Neural cell (in vitro differentiated cells): Measurements from ENCODE around the gene EPHA1. TPM values are rescaled to one million over a fixed set of nuclear protein-coding genes. Genes with fewer than 3 reads are reported as not detected.

Experiments
- H2AFZ ChIP-seq: fragments of 200-600, 300-800 bp; sonication (generic), shearing (Covaris generic); 2 replicates; pipeline ENCODE4 v1.6.0; 2014; ENCODE audit warnings: low read depth, mild to moderate bottlenecking, antibody characterized with exemption, low read length, moderate library complexity
- H3F3A ChIP-seq: fragments of 200-600 bp; shearing (Covaris generic); 2 replicates; pipeline ENCODE4 v1.6.1; 2016; ENCODE audit warnings: mild to moderate bottlenecking, moderate library complexity, mixed read lengths, antibody characterized with exemption, low read length; ENCODE audit not compliant: insufficient read depth, poor library complexity, severe bottlenecking
- H3K27ac ChIP-seq: fragments of 200-600, 300-800 bp; sonication (generic), shearing (Covaris generic); 2 replicates; pipeline ENCODE4 v1.5.1; 2014; ENCODE audit warnings: mild to moderate bottlenecking, low read length, moderate library complexity
- H3K27me3 ChIP-seq: fragments of 300-800, 200-600 bp; sonication (generic), shearing (Covaris generic); 2 replicates; pipeline ENCODE4 v1.6.0; 2014; ENCODE audit warnings: mild to moderate bottlenecking, low read depth, low read length, moderate library complexity; ENCODE audit not compliant: insufficient read depth
- H3K36me3 ChIP-seq: fragments of 300-800, 200-600 bp; sonication (generic), shearing (Covaris generic); 2 replicates; pipeline ENCODE4 v1.5.1; 2014; ENCODE audit warnings: mild to moderate bottlenecking, antibody characterized with exemption, low read length, moderate library complexity; ENCODE audit not compliant: insufficient read depth
- H3K4me2 ChIP-seq: fragments of 300-800, 200-600 bp; sonication (generic), shearing (Covaris generic); 2 replicates; pipeline ENCODE4 v1.6.0; 2014; ENCODE audit warnings: mild to moderate bottlenecking, low read length
- H3K4me3 ChIP-seq: fragments of 300-800, 200-600 bp; sonication (generic), shearing (Covaris generic); 2 replicates; pipeline ENCODE4 v1.5.1; 2014; ENCODE audit warnings: mild to moderate bottlenecking, low read length, moderate library complexity
- H3K79me2 ChIP-seq: fragments of 200-600 bp; shearing (Covaris generic); replicated peaks from 2 replicates; pipeline ENCODE4 v1.6.0; 2014; ENCODE audit warnings: mild to moderate bottlenecking, low read length, moderate library complexity; ENCODE audit not compliant: insufficient read depth
- H3K9ac ChIP-seq: fragments of 300-800, 200-600 bp; sonication (generic), shearing (Covaris generic); 2 replicates; pipeline ENCODE4 v1.6.1; 2016; ENCODE audit warnings: mild to moderate bottlenecking, low read length, mixed read lengths
- H3K9me2 ChIP-seq: fragments of 200-600 bp; shearing (Covaris generic); 2 replicates; pipeline ENCODE4 v1.6.1; 2016; ENCODE audit warnings: mild to moderate bottlenecking, low read length, mixed read lengths; ENCODE audit not compliant: insufficient read depth
- H3K9me3 ChIP-seq: fragments of 200-600, 300-800 bp; sonication (generic), shearing (Covaris generic); 2 replicates; pipeline ENCODE4 v1.6.1; 2016; ENCODE audit warnings: mild to moderate bottlenecking, mixed run types, low read length, moderate library complexity, mixed read lengths
- H4K20me1 ChIP-seq: fragments of 200-600 bp; shearing (Covaris generic); 2 replicates; pipeline ENCODE4 v1.6.1; 2016; ENCODE audit warnings: mild to moderate bottlenecking, mixed run types; ENCODE audit not compliant: insufficient read depth
- CTCF ChIP-seq: fragments of 450-650 bp; IDR thresholded peaks from 2 replicates; pipeline ENCODE4 v1.5.1; 2014; ENCODE audit warnings: antibody characterized with exemption, mild to moderate bottlenecking, moderate library complexity; ENCODE audit not compliant: poor library complexity, severe bottlenecking
- EP300 ChIP-seq: fragments of 450-650 bp; conservative IDR thresholded peaks from 2 replicates; pipeline ENCODE4 v1.6.1; 2014; ENCODE audit warnings: antibody characterized with exemption, mild to moderate bottlenecking, moderate library complexity; ENCODE audit not compliant: poor library complexity, severe bottlenecking
- EZH2 ChIP-seq: fragments of 200-600, 300-800 bp; shearing (Covaris generic), sonication (generic); IDR thresholded peaks from 2 replicates; pipeline ENCODE4 v1.6.1; 2014; ENCODE audit warnings: antibody characterized with exemption, low read length, borderline replicate concordance, mild to moderate bottlenecking; ENCODE audit not compliant: insufficient read depth, poor library complexity, severe bottlenecking
- MXI1 ChIP-seq: fragments of 450-650 bp; conservative IDR thresholded peaks from 2 replicates; pipeline ENCODE4 v1.6.1; 2014; ENCODE audit warnings: antibody characterized with exemption, mild to moderate bottlenecking; ENCODE audit not compliant: poor library complexity, severe bottlenecking
- POLR2AphosphoS5 ChIP-seq: IDR thresholded peaks from 2 replicates; pipeline ENCODE4 v1.6.1; 2012
- RAD21 ChIP-seq: fragments of 450-650 bp; conservative IDR thresholded peaks from 2 replicates; pipeline ENCODE4 v1.6.1; 2014; ENCODE audit warnings: antibody characterized with exemption, mild to moderate bottlenecking, moderate library complexity
- SMC3 ChIP-seq: fragments of 450-650 bp; conservative IDR thresholded peaks from 2 replicates; pipeline ENCODE4 v1.6.1; 2014; ENCODE audit warnings: antibody characterized with exemption, mild to moderate bottlenecking, moderate library complexity; ENCODE audit not compliant: poor library complexity
- TAF1 ChIP-seq: IDR thresholded peaks from 2 replicates; pipeline ENCODE4 v1.6.1; 2012; ENCODE audit warnings: low read depth
- polyA plus RNA-seq: library from polyadenylated mRNA; depleted of rRNA; stranded (reverse); fragments of >200 nt; gene quantifications from 2 replicates; pipeline ENCODE4 v1.2.3, GENCODE V29; 2014
- TF ChIP-seq, protein P1 (sequence below): IDR thresholded peaks from 2 replicates; pipeline ENCODE4 v1.6.1; 2012; ENCODE audit warnings: borderline replicate concordance

The EPHA1 gene
- polyA plus RNA-seq, 1 donor from 2014 or later, result not detected

DNA sequence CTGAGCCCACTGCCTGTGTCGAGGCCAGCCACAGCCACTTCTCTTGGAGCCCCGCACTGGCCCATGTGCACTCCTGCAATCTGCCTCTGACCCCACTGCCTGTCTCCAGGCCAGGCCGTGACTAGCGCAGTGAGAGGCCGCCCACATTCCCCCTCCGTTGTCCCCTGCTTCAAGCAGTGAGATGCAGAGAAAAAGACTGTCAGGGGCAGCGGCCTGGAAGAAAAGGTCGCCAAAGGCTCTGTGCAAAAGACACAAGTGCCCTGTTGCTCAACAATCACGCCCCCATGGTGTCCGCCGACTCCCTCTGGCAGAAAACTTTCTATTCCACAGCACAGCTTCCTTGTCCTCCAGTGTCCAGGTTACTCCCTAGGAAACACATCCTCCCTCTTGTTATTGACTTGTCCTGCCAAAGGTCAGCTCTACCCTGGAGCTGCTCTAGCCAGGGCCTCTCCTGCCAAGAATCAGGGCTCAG lies 56.1 kb downstream of the EPHA1 start:
- H3K27ac ChIP-seq, result no peak overlapping the region
- H3K9me2 ChIP-seq, result no peaks in the 10 kb centered on the region
- no peaks in the 10 kb centered on the region for H3K79me2 ChIP-seq
- H2AFZ ChIP-seq, result no peak overlapping the region
- no peak overlapping the region for H3K9ac ChIP-seq
- no peak overlapping the region for H3K4me2 ChIP-seq
- no peaks in the 10 kb centered on the region for H4K20me1 ChIP-seq
- no peaks in the 10 kb centered on the region for H3K36me3 ChIP-seq
- no peaks in the 10 kb centered on the region for H3F3A ChIP-seq
- H3K27me3 ChIP-seq, result no peaks in the 10 kb centered on the region
- no peak for TF ChIP-seq EZH2
- TF ChIP-seq CTCF, result no peak
- TF ChIP-seq, protein P1, sequence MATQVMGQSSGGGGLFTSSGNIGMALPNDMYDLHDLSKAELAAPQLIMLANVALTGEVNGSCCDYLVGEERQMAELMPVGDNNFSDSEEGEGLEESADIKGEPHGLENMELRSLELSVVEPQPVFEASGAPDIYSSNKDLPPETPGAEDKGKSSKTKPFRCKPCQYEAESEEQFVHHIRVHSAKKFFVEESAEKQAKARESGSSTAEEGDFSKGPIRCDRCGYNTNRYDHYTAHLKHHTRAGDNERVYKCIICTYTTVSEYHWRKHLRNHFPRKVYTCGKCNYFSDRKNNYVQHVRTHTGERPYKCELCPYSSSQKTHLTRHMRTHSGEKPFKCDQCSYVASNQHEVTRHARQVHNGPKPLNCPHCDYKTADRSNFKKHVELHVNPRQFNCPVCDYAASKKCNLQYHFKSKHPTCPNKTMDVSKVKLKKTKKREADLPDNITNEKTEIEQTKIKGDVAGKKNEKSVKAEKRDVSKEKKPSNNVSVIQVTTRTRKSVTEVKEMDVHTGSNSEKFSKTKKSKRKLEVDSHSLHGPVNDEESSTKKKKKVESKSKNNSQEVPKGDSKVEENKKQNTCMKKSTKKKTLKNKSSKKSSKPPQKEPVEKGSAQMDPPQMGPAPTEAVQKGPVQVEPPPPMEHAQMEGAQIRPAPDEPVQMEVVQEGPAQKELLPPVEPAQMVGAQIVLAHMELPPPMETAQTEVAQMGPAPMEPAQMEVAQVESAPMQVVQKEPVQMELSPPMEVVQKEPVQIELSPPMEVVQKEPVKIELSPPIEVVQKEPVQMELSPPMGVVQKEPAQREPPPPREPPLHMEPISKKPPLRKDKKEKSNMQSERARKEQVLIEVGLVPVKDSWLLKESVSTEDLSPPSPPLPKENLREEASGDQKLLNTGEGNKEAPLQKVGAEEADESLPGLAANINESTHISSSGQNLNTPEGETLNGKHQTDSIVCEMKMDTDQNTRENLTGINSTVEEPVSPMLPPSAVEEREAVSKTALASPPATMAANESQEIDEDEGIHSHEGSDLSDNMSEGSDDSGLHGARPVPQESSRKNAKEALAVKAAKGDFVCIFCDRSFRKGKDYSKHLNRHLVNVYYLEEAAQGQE, result no peak
- no peak for TF ChIP-seq MXI1
- no peak for TF ChIP-seq RAD21
- TF ChIP-seq SMC3, result no peak
- TF ChIP-seq EP300, result no peak
- H3K4me3 ChIP-seq, result no peak overlapping the region
- H3K9me3 ChIP-seq, result no peaks in the 10 kb centered on the region

- H3K9ac ChIP-seq, result no peak overlapping the region
- H3F3A ChIP-seq, result no peaks in the 10 kb centered on the region
- H3K9me2 ChIP-seq, result no peaks in the 10 kb centered on the region
- no peaks in the 10 kb centered on the region for H3K36me3 ChIP-seq
- TF ChIP-seq RAD21 (no peak), EP300 (no peak), MXI1 (no peak), EZH2 (no peak), TAF1 (no peak), SMC3 (no peak), POLR2AphosphoS5 (no peak), CTCF (no peak)
- TF ChIP-seq, protein P1, result no peak
- no peaks in the 10 kb centered on the region for H3K79me2 ChIP-seq
- no peak overlapping the region for H3K27ac ChIP-seq
- no peaks in the 10 kb centered on the region for H4K20me1 ChIP-seq
- H3K9me3 ChIP-seq, result no peaks in the 10 kb centered on the region
- no peak overlapping the region for H2AFZ ChIP-seq
- no peak overlapping the region for H3K4me3 ChIP-seq
- no peaks in the 10 kb centered on the region for H3K27me3 ChIP-seq
- H3K4me2 ChIP-seq, result no peak overlapping the region
Measured at GRCh38 chr7:143351574-143351973, 57.1 kb downstream of the EPHA1 start.
